SHP77 (cell line): ENCODE results near the gene ADGRB3.
"Not testable (repeated sequence)": the region's sequence is repeated elsewhere in the genome, so short reads cannot be mapped to it uniquely, and the experiment has no call there.

Experiments
- DNase-seq, 2 experiments: peaks; one replicate each; lab custom pipeline; 2025; lab: John Stamatoyannopoulos, UW

Gene ADGRB3

DNA sequence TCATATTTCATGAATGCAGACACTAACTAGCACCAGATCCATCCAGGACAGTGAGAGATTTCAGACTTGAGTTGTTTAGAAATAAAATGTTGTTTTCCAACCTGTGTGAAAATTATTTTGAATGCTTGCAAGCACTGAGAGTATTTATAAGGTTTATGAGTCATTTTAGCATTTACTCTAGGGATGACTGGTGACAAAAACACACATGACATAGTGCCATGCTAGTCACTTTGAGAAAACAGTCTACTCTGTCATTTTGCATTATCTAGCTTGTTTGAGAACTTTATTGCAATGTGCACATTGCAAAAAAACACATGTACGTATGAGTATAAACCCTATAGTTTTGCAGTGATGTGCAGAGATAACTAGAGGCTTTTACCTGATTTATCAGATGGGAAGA lies 705.1 kb downstream of the ADGRB3 start:
- no peak for DNase-seq

GRCh38 chr6:69343851-69344250 lies 708.8 kb downstream of the ADGRB3 start:
- no peak for DNase-seq

DNA sequence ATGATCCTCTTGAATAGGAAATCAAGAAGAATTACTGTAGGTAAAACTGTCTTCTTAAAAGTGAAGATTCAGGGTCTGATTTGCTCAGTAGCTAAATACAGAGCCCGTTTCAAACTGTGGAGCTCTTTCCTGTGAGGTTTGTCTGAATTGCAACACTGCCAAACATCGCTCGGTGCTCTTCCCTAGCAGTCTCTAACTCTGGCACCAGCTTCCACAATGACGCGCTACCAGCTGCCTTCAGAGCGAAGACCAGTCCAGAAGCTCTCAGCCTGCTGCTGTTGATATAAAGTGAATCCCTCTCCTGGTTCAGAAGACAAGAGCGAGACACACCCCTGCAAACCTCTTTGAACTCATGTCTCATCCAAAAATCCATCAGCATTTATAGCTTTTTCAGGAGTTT lies 714.7 kb downstream of the ADGRB3 start:
- DNase-seq: peak; percentile 50 to 58

- no peak for DNase-seq
Observed at GRCh38 chr6:69362209-69362608, 727.1 kb downstream of the ADGRB3 start.

GRCh38 chr6:69366831-69367230 lies 731.7 kb downstream of the ADGRB3 start:
- DNase-seq: no peak

- DNase-seq: no peak
Observed at GRCh38 chr6:69368613-69369012, 733.5 kb downstream of the ADGRB3 start.

- DNase-seq: no peak
Observed at GRCh38 chr6:69370763-69371162, 735.7 kb downstream of the ADGRB3 start.

DNA sequence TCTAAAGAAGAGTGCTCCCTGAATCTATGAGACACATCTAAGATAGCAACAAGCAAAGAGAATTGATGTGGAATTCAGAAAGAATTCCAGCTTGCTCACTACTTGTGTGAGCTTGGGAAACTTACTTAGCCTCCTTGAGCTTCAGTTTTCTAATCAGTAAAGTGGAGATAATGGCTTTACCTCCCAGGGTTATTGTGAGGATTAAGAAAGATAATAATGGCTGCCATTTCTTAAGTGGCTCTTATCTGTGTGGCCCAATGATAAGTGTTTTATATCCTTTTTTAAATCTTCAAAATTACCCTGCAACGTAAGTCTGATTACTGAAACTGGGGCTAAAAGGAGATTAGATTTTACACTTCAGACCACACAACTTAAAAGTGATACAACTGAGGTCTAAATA lies 743.2 kb downstream of the ADGRB3 start:
- DNase-seq: no peak

DNA sequence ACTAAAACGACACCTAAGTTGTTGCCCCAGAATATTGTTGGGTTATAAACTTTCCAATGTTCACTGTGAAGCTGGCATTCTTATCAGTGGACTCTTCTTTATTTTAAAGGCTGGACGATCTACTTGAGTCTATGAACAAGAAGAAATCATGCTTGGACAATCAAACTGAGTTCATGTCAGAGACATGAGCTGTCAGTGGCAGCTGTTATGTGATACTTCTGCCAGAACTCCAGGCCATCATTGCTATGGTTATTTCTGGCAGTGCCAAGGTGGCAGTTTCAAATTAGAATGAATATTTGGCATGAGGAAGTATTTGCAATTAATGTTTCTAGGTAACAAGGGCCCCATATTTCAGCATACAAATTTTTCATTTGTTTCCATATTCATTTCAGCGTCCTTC lies 744.4 kb downstream of the ADGRB3 start:
- no peak for DNase-seq

- no peak for DNase-seq
Observed at GRCh38 chr6:69383627-69384026, 748.5 kb downstream of the ADGRB3 start.

- no peak for DNase-seq
Observed at GRCh38 chr6:69386426-69386825, 751.3 kb downstream of the ADGRB3 start.

DNA sequence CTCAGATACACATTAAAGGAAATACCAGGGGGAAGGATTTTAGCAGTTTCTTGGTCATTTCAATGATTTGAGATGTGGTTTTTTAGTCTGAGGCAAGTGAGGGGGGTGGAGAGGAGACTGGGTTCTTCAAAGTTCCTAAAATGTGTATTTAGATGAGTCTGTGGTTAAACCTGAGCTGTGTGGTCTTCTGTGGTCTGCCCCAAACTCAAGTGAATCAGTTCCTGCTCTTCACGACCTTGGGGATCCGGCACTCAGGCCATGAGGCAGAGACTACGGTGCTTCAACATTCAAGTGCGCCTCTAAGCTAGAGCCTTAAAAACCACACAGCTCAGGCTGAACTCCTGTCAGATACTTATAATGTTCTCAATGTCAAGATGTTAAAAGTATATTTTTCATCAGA lies 755.0 kb downstream of the ADGRB3 start:
- no peak for DNase-seq

DNA sequence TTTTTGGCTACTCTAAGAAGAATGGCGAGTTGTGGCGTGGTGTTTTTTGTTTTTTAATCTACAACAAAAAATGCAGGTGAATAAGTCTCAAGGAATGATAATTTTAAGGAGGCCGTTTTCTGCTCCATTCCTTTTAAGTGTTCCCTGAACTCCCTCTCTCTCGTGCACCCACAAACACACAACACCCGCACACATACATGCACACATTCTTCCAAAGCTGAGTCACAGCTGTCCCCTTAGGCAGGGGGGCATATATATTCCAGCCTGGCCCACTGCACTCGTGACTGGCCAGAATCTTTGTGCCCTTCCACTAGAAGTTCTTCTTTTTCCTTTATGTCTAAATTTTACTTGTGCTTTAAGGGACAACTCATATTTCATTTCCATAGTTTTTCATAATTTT lies 756.0 kb downstream of the ADGRB3 start:
- DNase-seq: no peak

- DNase-seq: no peak
Observed at GRCh38 chr6:69392745-69393144, 757.7 kb downstream of the ADGRB3 start.

DNA sequence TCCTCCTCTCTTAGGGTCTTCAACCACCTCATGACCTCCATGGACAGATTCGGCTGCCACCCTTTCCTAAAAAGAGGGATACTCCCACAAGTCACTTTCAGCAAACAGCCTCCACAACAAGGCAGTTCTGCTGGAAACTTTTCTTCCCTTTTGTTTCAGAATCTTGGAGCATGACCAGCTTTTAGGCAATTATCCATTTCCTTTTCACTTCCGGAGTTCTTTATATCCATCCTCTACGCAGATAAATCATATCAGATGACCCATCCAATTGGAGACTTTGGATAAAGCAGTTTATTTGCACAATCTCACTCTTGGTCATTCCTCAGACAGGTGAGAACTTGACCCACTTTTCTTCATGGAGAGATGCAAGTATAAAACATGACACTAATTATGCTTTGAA lies 763.2 kb downstream of the ADGRB3 start:
- DNase-seq: no peak

DNA sequence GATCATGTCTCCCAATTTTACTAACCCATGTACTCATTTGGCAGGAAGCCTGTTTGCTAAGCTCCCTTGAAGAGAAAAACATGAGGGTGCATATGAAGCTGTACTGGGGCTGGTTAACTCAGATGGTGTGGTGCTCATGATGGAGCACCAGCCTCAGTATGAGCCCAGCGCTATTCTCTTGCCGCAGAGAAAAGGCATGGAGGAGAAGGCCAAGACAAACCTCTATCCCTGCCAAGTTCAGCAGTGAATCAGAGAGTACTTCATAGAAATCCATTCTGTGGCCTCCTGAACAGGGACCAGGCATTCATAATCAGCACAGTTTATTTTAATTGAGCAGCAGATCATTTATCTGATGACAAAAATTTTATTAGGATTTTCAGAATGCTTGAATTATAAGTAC lies 763.6 kb downstream of the ADGRB3 start:
- no peak for DNase-seq

GRCh38 chr6:69408886-69409285 lies 773.8 kb downstream of the ADGRB3 start:
- no peak for DNase-seq

GRCh38 chr6:69416776-69417175 lies 781.7 kb downstream of the ADGRB3 start:
- no peak for DNase-seq

DNA sequence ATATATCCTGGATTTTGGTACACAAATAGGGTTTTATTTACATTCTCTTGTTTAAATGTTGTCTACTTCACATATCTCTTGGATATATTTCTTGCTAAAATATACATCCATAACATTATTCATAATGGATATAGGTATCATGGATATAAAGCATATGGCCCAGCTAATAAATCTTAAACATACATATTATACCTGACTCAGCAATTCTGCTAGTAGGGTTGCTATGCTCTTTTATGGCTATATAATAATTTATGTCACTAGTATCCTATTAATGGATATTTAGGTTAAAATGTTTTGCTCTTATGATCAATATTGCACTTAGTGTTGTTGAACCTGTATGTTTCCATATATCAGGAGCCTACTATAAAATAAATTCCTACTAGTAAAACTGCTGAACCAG lies 786.2 kb downstream of the ADGRB3 start:
- DNase-seq: no peak

- no peak for DNase-seq
Observed at GRCh38 chr6:69422020-69422419, 786.9 kb downstream of the ADGRB3 start.

- DNase-seq: peak in 1 of 2 experiments; percentile 29
Observed at GRCh38 chr6:69422475-69422874, 787.4 kb downstream of the ADGRB3 start.

DNA sequence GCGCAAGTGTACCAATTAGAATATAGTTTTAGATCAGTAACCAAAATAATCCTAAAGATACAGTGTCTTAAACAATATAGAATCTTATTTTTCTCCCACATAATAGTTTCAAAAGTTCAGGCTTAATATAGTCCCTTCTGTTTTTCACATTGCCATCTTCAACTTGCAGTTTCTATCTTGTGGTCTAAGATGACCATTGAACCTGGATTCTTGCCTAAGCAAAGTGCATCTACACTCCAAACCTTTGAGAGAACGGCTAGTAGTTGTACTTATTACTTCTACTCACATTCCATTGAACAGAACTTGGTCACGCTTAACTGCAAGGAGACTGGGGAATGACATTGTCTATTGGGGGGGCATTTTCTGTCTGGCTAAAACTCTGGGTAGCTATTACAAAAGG lies 788.7 kb downstream of the ADGRB3 start:
- DNase-seq: no peak

DNA sequence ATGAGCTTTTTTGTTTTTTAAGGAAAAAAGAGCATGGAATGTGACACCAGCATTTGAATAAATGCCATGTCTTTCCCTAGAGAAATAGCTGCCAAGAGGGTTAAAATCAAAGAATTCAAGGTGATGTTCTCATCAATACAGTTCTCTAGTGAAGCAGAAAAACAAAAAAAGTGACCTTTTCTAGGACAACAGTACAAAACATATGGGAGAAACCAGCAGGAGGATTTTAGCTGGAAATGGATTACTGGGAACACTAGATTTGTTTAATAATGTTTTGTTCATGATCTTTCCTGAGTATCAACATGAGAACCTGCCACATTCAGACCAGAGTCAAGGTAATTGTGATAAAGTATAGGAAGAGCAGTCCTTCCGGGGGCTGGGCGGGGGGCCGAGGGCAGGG lies 789.5 kb downstream of the ADGRB3 start:
- DNase-seq: no peak

- no peak for DNase-seq
Observed at GRCh38 chr6:69427882-69428281, 792.8 kb downstream of the ADGRB3 start.

DNA sequence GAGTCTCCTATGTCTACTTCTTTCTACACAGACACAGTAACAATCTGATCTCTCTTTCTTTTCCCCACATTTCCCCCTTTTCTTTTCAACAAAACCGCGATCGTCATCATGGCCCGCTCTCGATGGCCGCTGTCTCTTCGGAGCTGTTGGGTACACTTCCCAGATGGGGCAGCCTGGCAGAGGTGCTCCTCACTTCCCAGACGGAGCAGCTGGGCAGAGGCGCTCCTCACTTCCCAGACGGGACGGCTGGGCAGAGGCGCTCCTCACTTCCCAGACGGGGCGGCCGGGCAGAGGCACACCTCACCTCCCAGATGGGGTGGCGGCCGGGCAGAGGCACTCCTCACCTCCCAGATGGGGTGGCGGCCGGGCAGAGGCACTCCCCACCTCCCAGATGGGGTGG lies 797.1 kb downstream of the ADGRB3 start:
- DNase-seq: not testable (repeated sequence)
